Smooth muscle cell (in vitro differentiated cells): ENCODE results near the gene ZNF248. TPM values are rescaled to one million over a fixed set of nuclear protein-coding genes. Genes with fewer than 3 reads are reported as not detected.

ENCODE experiments used
- DNase-seq: peaks from one replicate; lab custom pipeline; 2025; ENCODE audit not compliant: unreplicated experiment; lab: John Stamatoyannopoulos, UW
- H2AFZ ChIP-seq: fragments of 200-600 bp; sonication (generic); 2 replicates; pipeline ENCODE4 v1.6.0; 2016; ENCODE audit warnings: antibody characterized with exemption, low read depth, mild to moderate bottlenecking
- H3F3A ChIP-seq: fragments of 200-600 bp; sonication (generic); 2 replicates; pipeline ENCODE4 v1.6.0; 2017; ENCODE audit warnings: antibody characterized with exemption, low read depth
- H3K27ac ChIP-seq: fragments of 200-600 bp; sonication (generic); 2 replicates; pipeline ENCODE4 v1.5.1; 2016; ENCODE audit warnings: low read depth, mild to moderate bottlenecking
- H3K27me3 ChIP-seq: fragments of 200-600 bp; sonication (generic); 2 replicates; pipeline ENCODE4 v1.6.1; 2016; ENCODE audit warnings: low read depth, mild to moderate bottlenecking
- H3K36me3 ChIP-seq: fragments of 200-600 bp; sonication (generic); 2 replicates; pipeline ENCODE4 v1.5.1; 2016; ENCODE audit warnings: low read depth
- H3K4me1 ChIP-seq: fragments of 200-600 bp; sonication (generic); 2 replicates; pipeline ENCODE4 v1.5.1; 2016; ENCODE audit warnings: low read depth
- H3K4me2 ChIP-seq: fragments of 200-600 bp; sonication (generic); 2 replicates; pipeline ENCODE4 v1.6.0; 2016; ENCODE audit warnings: mild to moderate bottlenecking
- H3K4me3 ChIP-seq: fragments of 200-600 bp; sonication (generic); 2 replicates; pipeline ENCODE4 v1.5.1; 2016; ENCODE audit warnings: mild to moderate bottlenecking
- H3K79me2 ChIP-seq: fragments of 200-600 bp; sonication (generic); 2 replicates; pipeline ENCODE4 v1.6.0; 2016; ENCODE audit warnings: low read depth, mild to moderate bottlenecking
- H3K9ac ChIP-seq: fragments of 200-600 bp; sonication (generic); 2 replicates; pipeline ENCODE4 v1.6.0; 2016; ENCODE audit warnings: low read depth
- H3K9me3 ChIP-seq: fragments of 200-600 bp; sonication (generic); replicated peaks from 2 replicates; pipeline ENCODE4 v1.5.1; 2016; ENCODE audit warnings: low read depth
- H4K20me1 ChIP-seq: fragments of 200-600 bp; sonication (generic); 2 replicates; pipeline ENCODE4 v1.6.0; 2016; ENCODE audit warnings: low read depth
- WGBS: methylation state at CpG from one replicate; pipeline ENCODE4 v1.1.7; 2016; ENCODE audit warnings: low lambda C conversion rate; 5-methylcytosine and 5-hydroxymethylcytosine counted together
- polyA plus RNA-seq: library from polyadenylated mRNA; unstranded; fragments of >200 nt; fragmentation: Nextera tagmentation; extraction: Ambion mirVana; gene quantifications from 2 replicates; pipeline ENCODE4 v1.2.1, GENCODE V29; 2016
- total RNA-seq: library from RNA; depleted of rRNA; stranded (reverse); fragments of >200 nt; gene quantifications from 2 replicates; pipeline ENCODE4 v1.2.3, GENCODE V29; 2014
- TF ChIP-seq, protein P1 (sequence below): fragments of 200-600 bp; sonication (generic); IDR thresholded peaks from 2 replicates; pipeline ENCODE4 v1.5.1; 2017; ENCODE audit warnings: borderline replicate concordance, mild to moderate bottlenecking, antibody characterized with exemption; ENCODE audit not compliant: insufficient read depth, poor library complexity, severe bottlenecking

ZNF248 gene
- total and polyA plus RNA-seq, 2 experiments from 2014 or later, result not detected

GRCh38 chr10:37871143-37871542 is 13.7 kb upstream of the ZNF248 start:
- H3K79me2 ChIP-seq, result no peaks in the 10 kb centered on the region
- no peak overlapping the region for H2AFZ ChIP-seq
- H3K4me2 ChIP-seq, result no peak overlapping the region
- 97% methylated on average over 2 of the region's 2 CpGs for WGBS
- no peak for DNase-seq
- H4K20me1 ChIP-seq, result no peaks in the 10 kb centered on the region
- TF ChIP-seq, protein P1, sequence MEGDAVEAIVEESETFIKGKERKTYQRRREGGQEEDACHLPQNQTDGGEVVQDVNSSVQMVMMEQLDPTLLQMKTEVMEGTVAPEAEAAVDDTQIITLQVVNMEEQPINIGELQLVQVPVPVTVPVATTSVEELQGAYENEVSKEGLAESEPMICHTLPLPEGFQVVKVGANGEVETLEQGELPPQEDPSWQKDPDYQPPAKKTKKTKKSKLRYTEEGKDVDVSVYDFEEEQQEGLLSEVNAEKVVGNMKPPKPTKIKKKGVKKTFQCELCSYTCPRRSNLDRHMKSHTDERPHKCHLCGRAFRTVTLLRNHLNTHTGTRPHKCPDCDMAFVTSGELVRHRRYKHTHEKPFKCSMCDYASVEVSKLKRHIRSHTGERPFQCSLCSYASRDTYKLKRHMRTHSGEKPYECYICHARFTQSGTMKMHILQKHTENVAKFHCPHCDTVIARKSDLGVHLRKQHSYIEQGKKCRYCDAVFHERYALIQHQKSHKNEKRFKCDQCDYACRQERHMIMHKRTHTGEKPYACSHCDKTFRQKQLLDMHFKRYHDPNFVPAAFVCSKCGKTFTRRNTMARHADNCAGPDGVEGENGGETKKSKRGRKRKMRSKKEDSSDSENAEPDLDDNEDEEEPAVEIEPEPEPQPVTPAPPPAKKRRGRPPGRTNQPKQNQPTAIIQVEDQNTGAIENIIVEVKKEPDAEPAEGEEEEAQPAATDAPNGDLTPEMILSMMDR, result no peak
- no peaks in the 10 kb centered on the region for H3K27me3 ChIP-seq
- H3K4me3 ChIP-seq, result no peak overlapping the region
- H3K9ac ChIP-seq, result no peak overlapping the region
- no peak overlapping the region for H3K27ac ChIP-seq
- no peaks in the 10 kb centered on the region for H3F3A ChIP-seq
- H3K9me3 ChIP-seq, result peaks cover 5% of the 10 kb centered on the region
- no peaks in the 10 kb centered on the region for H3K4me1 ChIP-seq
- H3K36me3 ChIP-seq, result no peaks in the 10 kb centered on the region

DNA sequence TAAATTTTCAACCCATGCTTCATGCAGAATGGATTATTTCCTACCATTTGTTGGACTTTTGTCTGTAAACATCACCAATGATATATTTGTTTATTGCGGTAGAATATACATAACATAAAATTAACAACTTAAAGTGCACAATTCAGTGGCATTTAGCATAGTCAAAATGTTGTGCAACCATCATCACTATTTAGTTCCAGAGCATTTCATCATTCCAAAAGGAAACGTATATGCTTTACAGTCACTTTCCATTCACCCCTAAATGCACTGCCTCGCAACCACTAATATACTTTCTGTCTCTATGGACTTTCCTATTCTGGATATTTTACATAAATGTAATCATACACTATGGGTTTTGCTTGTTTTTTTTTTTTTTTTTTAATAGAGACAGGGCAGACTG is 11.4 kb upstream of the ZNF248 start:
- 72% methylated on average over 3 of the region's 3 CpGs for WGBS
- Histone ChIP-seq H3K4me1 (no peaks in the 10 kb centered on the region), H3K4me2 (no peak overlapping the region)

GRCh38 chr10:37865957-37866803 is 8.8 kb upstream of the ZNF248 start:
- Histone ChIP-seq H3K27ac (no peak overlapping the region), H3K9me3 (peaks cover 5% of the 10 kb centered on the region), H4K20me1 (no peaks in the 10 kb centered on the region), H3K9ac (no peak overlapping the region), H3K36me3 (no peaks in the 10 kb centered on the region), H3K79me2 (no peaks in the 10 kb centered on the region), H2AFZ (no peak overlapping the region), H3K4me1 (no peaks in the 10 kb centered on the region), H3K27me3 (no peaks in the 10 kb centered on the region), H3K4me3 (no peak overlapping the region), H3K4me2 (no peak overlapping the region), H3F3A (no peaks in the 10 kb centered on the region)
- 68% methylated on average over 9 of the region's 9 CpGs for WGBS
- DNase-seq, result no peak
- TF ChIP-seq, protein P1, result no peak

More for the DNA sequence above, 11.4 kb upstream of the ZNF248 start:
- H3K4me3 ChIP-seq, result no peak overlapping the region
- no peak overlapping the region for H2AFZ ChIP-seq
- H3F3A ChIP-seq, result no peaks in the 10 kb centered on the region
- DNase-seq, result no peak
- H3K36me3 ChIP-seq, result no peaks in the 10 kb centered on the region
- TF ChIP-seq, protein P1, result no peak
- H3K27ac ChIP-seq, result no peak overlapping the region
- no peaks in the 10 kb centered on the region for H4K20me1 ChIP-seq
- H3K79me2 ChIP-seq, result no peaks in the 10 kb centered on the region
- no peak overlapping the region for H3K9ac ChIP-seq
- no peaks in the 10 kb centered on the region for H3K27me3 ChIP-seq
- H3K9me3 ChIP-seq, result peaks cover 5% of the 10 kb centered on the region

DNA sequence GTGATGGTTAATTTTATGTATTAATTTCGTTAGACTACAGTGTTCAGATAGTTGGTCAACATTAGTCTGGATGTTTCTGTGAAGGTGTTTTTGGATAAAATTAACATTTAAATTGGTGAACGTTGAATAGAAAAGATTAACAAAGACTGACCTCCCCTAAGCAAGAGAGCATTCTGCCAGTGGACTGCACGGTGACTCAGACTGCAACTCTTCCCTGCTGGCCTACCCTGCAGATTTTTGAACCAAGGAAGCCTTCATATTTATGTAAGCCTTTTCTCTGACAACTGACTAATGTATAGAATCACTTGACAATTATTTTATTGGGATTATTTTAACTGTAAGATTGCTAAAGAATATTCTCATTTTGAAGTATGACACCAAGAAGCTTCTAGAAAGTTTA is 7.9 kb upstream of the ZNF248 start:
- H3K79me2 ChIP-seq, result no peaks in the 10 kb centered on the region
- no peak overlapping the region for H2AFZ ChIP-seq
- DNase-seq, result no peak
- no peaks in the 10 kb centered on the region for H3K27me3 ChIP-seq
- H3K27ac ChIP-seq, result no peak overlapping the region
- H3K4me1 ChIP-seq, result no peaks in the 10 kb centered on the region
- TF ChIP-seq, protein P1, result no peak
- H3F3A ChIP-seq, result no peaks in the 10 kb centered on the region
- no peak overlapping the region for H3K4me2 ChIP-seq
- H4K20me1 ChIP-seq, result no peaks in the 10 kb centered on the region
- peaks cover 2% of the 10 kb centered on the region for H3K9me3 ChIP-seq
- no peaks in the 10 kb centered on the region for H3K36me3 ChIP-seq
- no peak overlapping the region for H3K9ac ChIP-seq
- no peak overlapping the region for H3K4me3 ChIP-seq
- 45% methylated on average over 3 of the region's 3 CpGs for WGBS
